ENCODE results near the gene SOCS1. TPM values are rescaled to one million over a fixed set of nuclear protein-coding genes. Genes with fewer than 3 reads are reported as not detected.

SOCS1 gene, protein sequence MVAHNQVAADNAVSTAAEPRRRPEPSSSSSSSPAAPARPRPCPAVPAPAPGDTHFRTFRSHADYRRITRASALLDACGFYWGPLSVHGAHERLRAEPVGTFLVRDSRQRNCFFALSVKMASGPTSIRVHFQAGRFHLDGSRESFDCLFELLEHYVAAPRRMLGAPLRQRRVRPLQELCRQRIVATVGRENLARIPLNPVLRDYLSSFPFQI
- total RNA-seq: 0.16 and 0.50 TPM in 2 replicates

DNA sequence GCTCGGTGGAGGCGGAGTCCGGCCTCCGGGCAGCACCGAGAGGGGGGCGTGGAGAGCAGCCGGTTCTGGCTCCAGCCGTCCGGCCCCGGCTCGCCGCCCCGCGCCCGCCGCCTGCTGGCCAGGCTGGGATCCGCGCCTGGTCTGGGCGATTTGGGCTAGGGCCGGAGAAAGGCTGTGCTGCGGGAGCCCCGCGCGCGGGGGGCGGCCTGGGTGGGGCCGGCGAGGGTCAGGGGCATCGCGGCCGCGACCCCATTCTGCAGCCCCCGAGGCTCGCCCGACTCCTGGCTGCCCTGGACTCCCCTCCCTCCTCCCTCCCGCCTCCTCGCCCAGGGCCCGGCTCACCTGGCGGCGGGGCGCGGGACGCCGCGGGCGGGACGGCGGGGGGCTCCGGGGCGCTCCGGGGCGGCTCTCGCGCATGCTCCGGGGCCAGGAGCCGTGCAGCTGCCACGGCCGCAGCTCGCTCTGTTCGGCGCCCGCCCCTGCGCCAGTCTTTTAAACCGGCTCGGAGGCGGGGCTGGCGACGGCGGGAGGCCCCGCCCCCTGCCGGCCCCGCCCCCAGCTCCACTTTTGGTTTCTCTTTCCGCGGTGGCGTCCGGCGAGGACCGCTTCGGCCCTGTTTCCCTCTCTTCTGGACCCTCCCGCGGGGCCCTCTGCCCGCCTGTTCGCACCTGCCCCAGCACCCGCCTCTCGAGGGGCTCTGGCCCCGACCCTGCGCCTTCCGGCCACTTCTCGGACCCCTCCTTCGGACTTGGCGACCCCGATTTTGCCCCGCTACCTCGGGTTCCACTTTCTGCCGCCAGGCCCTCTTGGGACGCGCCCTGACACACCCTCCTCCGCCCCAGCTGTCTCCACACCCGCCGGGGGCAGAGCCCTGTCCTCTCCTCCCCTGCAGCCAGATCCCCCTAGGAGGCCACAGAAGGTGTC, at the start of gene SOCS1:
SOCS1 (minus strand) TSS at position 468 of the 924 bp plus-strand sequence. CDS start 726 bp downstream, outside the sequence.

GRCh38 chr16:11280616-11281522, 24.9 kb upstream of the SOCS1 start, which contains the start of gene PRM1:
Gene PRM1, minus strand, starts transcription at chr16:11281330. Its CDS starts 92 bp downstream, at chr16:11281238.

GRCh38 chr16:11276143-11276895, 20.3 kb upstream of the SOCS1 start, which contains the start of gene PRM2:
Gene PRM2, minus strand, starts transcription at chr16:11276480. Its CDS starts 110 bp downstream, at chr16:11276370.

DNA sequence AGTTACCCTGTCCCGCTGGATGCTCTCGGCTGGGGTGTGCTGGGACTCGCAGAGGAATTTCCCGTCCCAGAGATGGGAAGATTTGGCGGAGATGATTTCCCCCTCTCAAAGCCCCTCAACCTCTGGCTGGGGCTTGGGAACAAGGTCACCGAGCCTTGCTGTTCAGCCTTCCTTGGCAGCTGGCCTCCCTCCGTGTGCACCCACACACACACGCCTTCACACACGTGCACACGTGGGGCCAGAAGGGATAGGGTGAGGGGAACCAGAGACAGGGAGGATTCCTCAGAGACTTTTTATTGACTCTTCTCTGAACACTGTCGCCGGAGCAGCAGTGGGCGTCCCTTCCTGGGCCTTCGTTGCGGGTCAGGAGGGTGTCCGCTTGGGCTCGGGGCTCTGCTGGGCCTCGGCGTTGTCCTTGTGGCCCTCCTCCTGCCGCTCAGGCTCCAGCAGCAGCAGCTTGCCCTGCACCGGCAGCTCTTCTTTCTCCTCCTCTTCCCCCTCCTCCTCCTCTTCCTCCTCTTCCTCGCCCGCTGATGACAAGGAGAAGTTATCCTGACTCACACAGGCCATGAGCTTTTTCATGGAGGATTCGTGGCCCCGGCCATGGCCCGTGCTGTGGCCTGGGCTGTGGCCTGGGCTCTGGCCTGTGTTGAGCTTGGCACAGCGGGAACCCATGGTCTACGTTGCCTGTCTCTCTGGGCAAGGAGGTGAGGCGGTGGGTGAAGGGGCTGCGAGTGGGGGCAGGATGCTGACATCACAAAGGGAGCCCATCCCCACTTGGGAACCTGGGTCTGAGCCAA, 17.1 kb upstream of the SOCS1 start, which contains the start of gene PRM3:
PRM3 (minus strand) TSS at position 709 of the 800 bp plus-strand sequence; CDS start at position 675, 34 bp downstream.

GRCh38 chr16:11268921-11269375, 12.9 kb upstream of the SOCS1 start, which contains the start of gene TNP2:
Gene TNP2, minus strand, starts transcription at chr16:11269325. Its CDS starts 63 bp downstream, at chr16:11269262.

Other genes with a start within 250 kb of the SOCS1 start
- gene TNP2, start 13.1 kb upstream of the SOCS1 start, total RNA-seq: not detected in 2 replicates
- not detected in 2 replicates for gene PRM3, start 17.4 kb upstream of the SOCS1 start, total RNA-seq
- not detected in 2 replicates for gene PRM2, start 20.3 kb upstream of the SOCS1 start, total RNA-seq
- not detected in 2 replicates for gene PRM1, start 25.1 kb upstream of the SOCS1 start, total RNA-seq
- gene RMI2, start 89.3 kb upstream of the SOCS1 start, total RNA-seq: 5.3 and 6.8 TPM in 2 replicates